HFFc6 (cell line): ENCODE measurements around the gene WDR54. TPM values are rescaled to one million over a fixed set of nuclear protein-coding genes. Genes with fewer than 3 reads are reported as not detected.

Source experiments
- DNase-seq: peaks from one replicate; pipeline ENCODE4 v3.0.0-alpha.2; 2018
- H3K27ac Mint-ChIP-seq: 2 replicates; pipeline ENCODE4 v1.8.0; 2020; ENCODE audit warnings: mild to moderate bottlenecking, mixed read lengths
- H3K27me3 Mint-ChIP-seq: 2 replicates; pipeline ENCODE4 v1.8.0; 2021; ENCODE audit warnings: mild to moderate bottlenecking, moderate library complexity, mixed read lengths; ENCODE audit not compliant: insufficient read depth
- H3K36me3 Mint-ChIP-seq: 2 replicates; pipeline ENCODE4 v1.8.0; 2021; ENCODE audit warnings: low read depth, mixed read lengths
- H3K4me1 Mint-ChIP-seq: 2 replicates; pipeline ENCODE4 v1.8.0; 2020; ENCODE audit warnings: low read depth, mixed read lengths
- H3K4me3 Mint-ChIP-seq: 2 replicates; pipeline ENCODE4 v1.8.0; 2020; ENCODE audit warnings: mild to moderate bottlenecking, moderate library complexity, mixed read lengths
- H3K9me3 Mint-ChIP-seq: 2 replicates; pipeline ENCODE4 v1.8.0; 2020; ENCODE audit warnings: mild to moderate bottlenecking, mixed read lengths
- CTCF ChIP-seq: fragments of 200-600 bp; sonication (generic); IDR thresholded peaks from 2 replicates; pipeline ENCODE4 v1.5.0; 2021; ENCODE audit warnings: antibody characterized with exemption, mild to moderate bottlenecking
- total RNA-seq, 6 experiments: library from RNA; stranded (reverse); fragmentation: NEBNext Ultra II Directional; extraction: Animal tissue kit (Norgen Biotek cat#: 25700); gene quantifications; 2 replicates in 1 of 6; 3 replicates in 5 of 6; pipeline ENCODE4 v1.2.3, GENCODE V29; 2021

WDR54 gene
- total RNA-seq, 6 experiments from 2014 or later, result 30.7 to 37.7 (median 33.4) TPM

GRCh38 chr2:74375838-74376237, 45.7 kb upstream of the WDR54 start:
- Mint-ChIP-seq H3K27ac (peak overlapping the region; percentile 14; the same call in 1 of the 2 replicates), H3K4me3 (no peak overlapping the region), H3K36me3 (peaks cover 13% of the 10 kb centered on the region), H3K4me1 (peaks cover 45% of the 10 kb centered on the region), H3K9me3 (no peaks in the 10 kb centered on the region), H3K27me3 (peaks cover 6% of the 10 kb centered on the region)
- TF ChIP-seq CTCF, result no peak
- DNase-seq, result no peak

DNA sequence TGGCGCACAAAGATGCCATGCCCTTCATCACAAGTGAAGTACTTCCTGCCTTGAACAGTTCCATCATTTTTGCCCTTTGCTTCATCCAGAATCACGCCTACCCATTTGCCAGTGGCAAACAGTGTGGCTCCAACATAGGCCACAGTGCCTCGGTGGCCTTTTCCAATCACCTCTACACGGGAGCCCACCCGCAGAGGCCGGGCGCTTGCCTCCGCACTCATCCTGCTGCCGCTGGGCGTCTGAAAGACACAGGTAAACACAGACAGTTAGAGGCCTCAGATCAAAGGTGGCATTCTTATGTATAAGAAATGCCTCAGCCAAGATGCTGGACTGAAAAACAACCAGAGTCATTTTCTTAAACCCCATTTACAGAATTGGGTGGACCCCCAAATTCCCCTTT, 43.5 kb upstream of the WDR54 start:
- peaks cover 57% of the 10 kb centered on the region for H3K4me1 Mint-ChIP-seq
- peaks cover 4% of the 10 kb centered on the region for H3K27me3 Mint-ChIP-seq
- no peaks in the 10 kb centered on the region for H3K9me3 Mint-ChIP-seq
- no peak for DNase-seq
- no peak for TF ChIP-seq CTCF
- peaks cover 17% of the 10 kb centered on the region for H3K36me3 Mint-ChIP-seq
- no peak overlapping the region for H3K4me3 Mint-ChIP-seq
- H3K27ac Mint-ChIP-seq, result no peak overlapping the region

DNA sequence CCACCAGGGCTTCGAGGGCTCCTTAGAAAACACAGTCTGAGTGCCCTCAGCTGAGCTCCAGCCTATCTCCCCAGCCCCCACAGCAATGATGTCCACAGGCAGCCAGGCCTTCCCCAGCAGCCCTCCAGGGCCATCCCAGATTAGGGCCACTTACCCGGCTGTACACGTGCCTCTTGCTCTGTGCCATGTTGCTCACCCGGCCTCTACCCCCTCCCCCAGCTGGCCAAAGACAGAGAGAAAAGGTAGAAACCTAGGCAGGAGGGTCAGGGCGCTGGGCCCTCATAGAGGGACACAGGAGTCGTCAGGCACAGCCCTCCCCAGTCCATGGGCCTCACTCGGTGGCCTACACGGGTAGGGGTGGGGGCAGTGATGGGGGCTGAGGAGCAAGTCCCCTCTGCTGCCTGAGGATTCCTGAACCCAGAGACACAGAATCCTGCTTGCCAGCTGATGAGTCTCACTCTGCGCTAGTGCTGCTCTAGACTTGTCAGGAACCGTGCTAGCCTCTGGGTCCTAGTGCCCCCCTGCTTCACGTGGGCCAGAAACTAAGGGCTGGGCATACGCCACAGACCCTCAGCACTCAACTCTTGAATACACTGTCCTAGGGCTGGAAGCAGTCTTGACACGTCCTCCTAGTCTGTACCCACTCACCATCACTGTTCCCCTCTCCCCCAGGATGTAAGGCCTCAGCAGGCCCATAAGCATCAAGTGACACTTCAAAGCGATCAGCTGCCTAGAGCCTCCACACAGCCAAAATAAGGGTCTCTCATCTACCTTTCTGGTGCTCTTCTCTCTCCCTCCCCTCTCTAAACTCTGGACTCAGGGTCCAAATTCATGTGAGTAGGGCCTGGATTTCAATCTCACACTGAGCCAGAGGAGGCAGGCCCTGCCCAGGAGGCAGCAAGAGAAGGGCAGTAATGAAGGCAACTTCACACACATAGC, 41.4 kb upstream of the WDR54 start, which contains the start of gene DCTN1:
TSS of gene DCTN1 (minus strand) at position 461 of the 939 bp plus-strand sequence. CDS start at position 187, 274 bp downstream.
- H3K4me3 Mint-ChIP-seq, result peak within 1 kb of the TSS; percentile 91
- no peaks in the 10 kb centered on the region for H3K9me3 Mint-ChIP-seq
- H3K27ac Mint-ChIP-seq, result peak within 1 kb of the TSS; percentile 87
- H3K36me3 Mint-ChIP-seq, result peaks cover 17% of the 10 kb centered on the region
- peaks cover 44% of the 10 kb centered on the region for H3K4me1 Mint-ChIP-seq
- H3K27me3 Mint-ChIP-seq, result peaks cover 4% of the 10 kb centered on the region
- peak; percentile 65 for DNase-seq
- no peak for TF ChIP-seq CTCF

- H3K27me3 Mint-ChIP-seq, result peaks cover 4% of the 10 kb centered on the region
- H3K4me1 Mint-ChIP-seq, result peaks cover 36% of the 10 kb centered on the region
- peak overlapping the region; percentile 52; the same call in 1 of the 2 replicates for H3K27ac Mint-ChIP-seq
- peaks cover 11% of the 10 kb centered on the region; the same call in 1 of the 2 replicates for H3K36me3 Mint-ChIP-seq
- no peak for TF ChIP-seq CTCF
- no peaks in the 10 kb centered on the region for H3K9me3 Mint-ChIP-seq
- no peak for DNase-seq
- H3K4me3 Mint-ChIP-seq, result no peak overlapping the region
These were observed 39.8 kb upstream of the WDR54 start for GRCh38 chr2:74381751-74382150.

DNA sequence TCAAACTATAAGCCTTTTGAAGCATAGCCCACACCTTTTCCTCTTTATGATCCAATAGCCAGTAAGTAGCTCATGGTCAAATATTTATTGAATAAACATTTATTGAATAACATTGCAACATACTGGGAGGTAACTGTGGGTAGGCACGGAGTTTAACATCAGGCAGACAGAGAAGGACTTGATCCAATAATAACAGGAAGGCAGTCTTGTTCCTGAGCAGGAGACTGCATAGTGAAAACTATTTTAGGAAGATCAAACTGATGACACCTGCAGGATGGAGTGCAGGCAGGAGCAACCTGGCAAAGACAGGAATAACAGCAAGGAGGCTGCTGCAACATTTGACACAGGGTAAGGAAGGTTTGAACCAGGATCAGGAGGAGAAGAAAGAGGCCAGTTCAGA, 38.3 kb upstream of the WDR54 start:
- Mint-ChIP-seq H3K27ac (no peak overlapping the region), H3K4me3 (peak overlapping the region; percentile 34; the same call in 1 of the 2 replicates)

More for the DNA sequence above, 38.3 kb upstream of the WDR54 start:
- no peak for TF ChIP-seq CTCF
- Mint-ChIP-seq H3K4me1 (peaks cover 36% of the 10 kb centered on the region), H3K27me3 (peaks cover 2% of the 10 kb centered on the region; the same call in 1 of the 2 replicates), H3K36me3 (peaks cover 11% of the 10 kb centered on the region; the same call in 1 of the 2 replicates), H3K9me3 (no peaks in the 10 kb centered on the region)
- DNase-seq, result peak; percentile 41
